Aorta (tissue), 5 donors: ENCODE measurements around the gene RAD23B. TPM values are rescaled to one million over a fixed set of nuclear protein-coding genes. Genes with fewer than 3 reads are reported as not detected.

Experiments
- ATAC-seq: fragments of 200-7000 bp; cut with Tn5 transposase; one replicate; pipeline ENCODE4 v1.9.1; 2022; ENCODE audit warnings: moderate library complexity; ENCODE audit not compliant: low FRiP score
- DNase-seq, 2 donors: peaks; one replicate each; pipeline ENCODE4 v3.0.0-alpha.2; 2020
- H3K27ac ChIP-seq, 2 donors: one replicate each; pipeline ENCODE4 v1.5.1; 2013; ENCODE audit warnings: low read length in 2 of 2, mild to moderate bottlenecking in 2 of 2, moderate library complexity in 2 of 2, control low read depth in 1 of 2, inconsistent platforms in 1 of 2, low read depth in 1 of 2
- H3K27me3 ChIP-seq, 2 donors: one replicate each; pipeline ENCODE4 v1.6.1; 2013; ENCODE audit warnings: control low read depth in 1 of 2, low read length in 1 of 2, mild to moderate bottlenecking in 1 of 2, moderate library complexity in 1 of 2; ENCODE audit not compliant: insufficient read depth in 2 of 2, control insufficient read depth in 1 of 2
- H3K36me3 ChIP-seq, 2 donors: one replicate each; pipeline ENCODE4 v1.6.1; 2013; ENCODE audit warnings: control low read depth in 1 of 2, low read length in 1 of 2, mild to moderate bottlenecking in 1 of 2; ENCODE audit not compliant: insufficient read depth in 2 of 2, control insufficient read depth in 1 of 2
- H3K4me1 ChIP-seq, 2 donors: one replicate each; pipeline ENCODE4 v1.6.1; 2013; ENCODE audit warnings: low read length in 2 of 2, control low read depth in 1 of 2, mild to moderate bottlenecking in 1 of 2, moderate library complexity in 1 of 2; ENCODE audit not compliant: insufficient read depth in 2 of 2, control insufficient read depth in 1 of 2
- H3K4me3 ChIP-seq, 2 donors: one replicate each; pipeline ENCODE4 v1.5.1; 2013; ENCODE audit warnings: low read length in 2 of 2, control low read depth in 1 of 2, mild to moderate bottlenecking in 1 of 2
- H3K9me3 ChIP-seq: one replicate; pipeline ENCODE4 v1.6.1; 2013; ENCODE audit warnings: mild to moderate bottlenecking, low read length; ENCODE audit not compliant: control insufficient read depth
- WGBS, 2 donors: extraction: QIAGEN DNeasy Blood & Tissue Kit; methylation state at CpG; one replicate each; pipeline ENCODE4 v1.1.7; 2013; 5-methylcytosine and 5-hydroxymethylcytosine counted together
- intact Hi-C, 2 donors: fragments of 100-400 bp; cut with DNase I; formaldehyde crosslinking; loops; one replicate each; pipeline versions ENCODE4 v1.14.2 to v1.15.0; 2022
- polyA plus RNA-seq, 2 donors: library from polyadenylated mRNA; stranded (reverse); fragments of 200-250 nt; gene quantifications; one replicate each; pipeline ENCODE4 v1.2.3, GENCODE V29; 2013
- total RNA-seq, 2 donors: library from RNA; stranded (reverse); fragmentation: NEBNext Ultra II Directional; extraction: Animal tissue kit (Norgen Biotek cat#: 25700); gene quantifications; one replicate each; pipeline ENCODE4 v1.2.1, GENCODE V29; 2021
- donor health status: healthy with polysubstance abuse.
- donor health status: Bipolar disorder and iron deficiency.
- donor health status: DM: no; HTN: no; CAD: no.
- donor health status: DM: no; HTN: no; CAD: no.
- donor health status: DM: yes; HTN: yes; CAD: no.

RAD23B gene
- total and polyA plus RNA-seq, 4 donors, result 28.2 to 78.4 (median 59.1) TPM

DNA sequence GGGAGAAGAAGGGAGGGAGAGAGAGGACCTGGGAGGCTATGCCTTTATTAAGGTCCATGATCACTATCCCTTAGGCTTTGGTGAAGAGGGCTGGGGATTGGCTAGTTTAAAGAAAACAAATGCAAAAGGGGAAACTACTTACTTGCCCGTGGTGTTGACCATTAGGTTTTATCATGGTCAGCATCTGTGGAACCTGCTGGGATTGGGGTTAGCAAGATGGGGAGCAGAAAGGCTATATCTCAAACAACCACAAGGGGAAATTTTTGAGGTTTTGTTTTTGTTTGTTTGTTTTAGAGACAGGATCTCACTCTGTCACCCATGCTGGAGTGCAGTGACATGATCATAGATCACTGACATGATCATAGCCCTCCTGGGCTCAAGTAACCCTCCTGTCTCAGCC, 9.0 kb upstream of the RAD23B start:
- Histone ChIP-seq H3K9me3 (no peaks in the 10 kb centered on the region), H3K4me3 (no peak overlapping the region), H3K4me1 (no peaks in the 10 kb centered on the region), H3K36me3 (no peaks in the 10 kb centered on the region), H3K27me3 (peaks cover 0 to 4% of the 10 kb centered on the region in 2 donors), H3K27ac (no peak overlapping the region)
- DNase-seq (no peak), ATAC-seq (no peak)
- intact Hi-C loops, result no loop called here
- WGBS, 2 donors, result 69 to 74% methylated on average over 1 of the region's 1 CpG

DNA sequence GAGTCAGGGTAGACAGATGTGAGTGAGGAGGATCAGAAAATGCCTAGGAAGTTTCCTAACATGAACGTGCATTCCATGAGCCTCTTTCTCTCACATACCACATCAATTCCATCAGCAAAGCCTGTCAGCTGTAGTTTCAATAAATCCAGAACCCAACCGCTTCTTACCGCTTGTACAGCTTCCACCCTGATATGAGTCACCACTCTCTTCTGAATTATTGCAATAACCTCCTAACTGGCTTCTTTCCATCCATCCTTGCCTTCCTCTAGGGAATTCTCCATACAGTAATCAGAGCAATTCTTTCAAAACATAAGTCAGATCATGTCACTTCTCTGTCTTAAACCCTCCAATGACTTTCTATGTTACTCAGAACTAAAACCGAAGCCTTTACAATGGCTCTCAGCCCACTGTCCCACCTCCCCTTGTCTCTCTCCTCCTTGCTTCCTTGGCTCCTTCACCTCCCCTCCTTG, 8.1 kb upstream of the RAD23B start:
- DNase-seq (no peak), ATAC-seq (peak; percentile 50)
- intact Hi-C loops, result no loop called here
- Histone ChIP-seq H3K9me3 (no peaks in the 10 kb centered on the region), H3K36me3 (no peaks in the 10 kb centered on the region), H3K4me3 (no peak overlapping the region), H3K27ac (no peak overlapping the region), H3K4me1 (no peaks in the 10 kb centered on the region), H3K27me3 (peaks cover 0 to 4% of the 10 kb centered on the region in 2 donors)
- WGBS, 2 donors, result 13 to 15% methylated on average over 4 of the region's 4 CpGs

DNA sequence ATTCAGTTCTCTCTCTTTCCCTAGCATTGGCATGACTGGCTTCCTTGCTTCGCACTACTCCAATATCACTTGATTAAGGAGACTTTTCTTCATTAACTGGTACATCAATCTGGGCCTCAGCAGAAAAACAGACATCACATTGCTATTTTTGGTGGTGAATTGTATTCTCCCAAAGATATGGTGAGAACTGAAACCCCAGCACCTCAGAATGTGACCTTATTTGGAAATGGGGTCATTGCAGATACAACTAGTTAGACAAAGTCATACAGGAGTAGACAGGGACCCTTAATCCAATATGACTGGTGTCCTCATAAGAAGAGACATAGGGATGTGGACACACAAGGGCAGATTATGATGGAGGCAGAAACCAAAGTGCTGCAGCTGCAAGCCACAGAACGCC, 7.5 kb upstream of the RAD23B start:
- Histone ChIP-seq H3K4me3 (no peak overlapping the region), H3K9me3 (no peaks in the 10 kb centered on the region), H3K27ac (no peak overlapping the region), H3K27me3 (peaks cover 0 to 2% of the 10 kb centered on the region in 2 donors), H3K4me1 (no peaks in the 10 kb centered on the region), H3K36me3 (no peaks in the 10 kb centered on the region)
- DNase-seq, result no peak
- no peak for ATAC-seq
- whole genome bisulfite sequencing, 2 donors, result 87 to 96% methylated on average over 2 of the region's 2 CpGs
- intact Hi-C loops, result no loop called here

DNA sequence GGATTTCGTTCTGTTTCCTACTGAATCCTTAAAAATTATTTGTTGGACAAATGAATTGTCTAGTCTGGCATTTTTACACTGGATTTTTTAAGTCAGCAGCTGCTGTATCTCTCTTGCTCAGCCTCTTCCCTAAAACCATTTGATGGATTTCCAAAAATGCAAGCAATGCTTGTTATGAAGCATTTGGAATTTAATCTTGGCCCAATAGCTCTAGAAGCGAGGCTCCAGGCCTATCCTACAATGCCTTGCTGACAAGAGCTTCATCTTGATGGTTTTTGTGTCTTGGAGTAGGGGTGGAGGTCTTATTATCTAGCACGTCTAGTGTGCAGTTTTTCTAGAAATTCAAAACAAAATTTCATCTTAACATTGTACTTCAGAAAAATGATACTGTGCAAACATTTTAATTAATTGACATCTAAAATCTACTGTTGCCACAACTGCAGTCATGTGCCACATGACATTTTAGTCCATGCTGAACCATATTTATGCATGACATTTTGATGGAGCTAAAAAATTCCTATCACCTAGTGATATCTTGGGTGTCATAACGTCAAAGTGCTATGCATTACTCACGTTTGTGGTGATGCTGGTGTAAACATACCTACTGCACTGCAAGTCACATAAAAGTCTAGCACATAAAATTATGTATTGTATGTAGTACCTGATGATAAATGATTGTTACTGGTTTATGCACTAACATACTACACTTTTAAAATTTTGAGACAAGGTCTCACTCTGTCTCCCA, 5.9 kb upstream of the RAD23B start:
- no peaks in the 10 kb centered on the region for H3K36me3 ChIP-seq
- H3K9me3 ChIP-seq, result no peaks in the 10 kb centered on the region
- H3K27ac ChIP-seq, result no peak overlapping the region
- no peaks in the 10 kb centered on the region for H3K4me1 ChIP-seq
- H3K4me3 ChIP-seq, result no peak overlapping the region
- DNase-seq (no peak), ATAC-seq (no peak)
- H3K27me3 ChIP-seq, result no peaks in the 10 kb centered on the region
- intact Hi-C loops, result no loop called here
- WGBS, 2 donors, result 75 to 77% methylated on average over 5 of the region's 5 CpGs

DNA sequence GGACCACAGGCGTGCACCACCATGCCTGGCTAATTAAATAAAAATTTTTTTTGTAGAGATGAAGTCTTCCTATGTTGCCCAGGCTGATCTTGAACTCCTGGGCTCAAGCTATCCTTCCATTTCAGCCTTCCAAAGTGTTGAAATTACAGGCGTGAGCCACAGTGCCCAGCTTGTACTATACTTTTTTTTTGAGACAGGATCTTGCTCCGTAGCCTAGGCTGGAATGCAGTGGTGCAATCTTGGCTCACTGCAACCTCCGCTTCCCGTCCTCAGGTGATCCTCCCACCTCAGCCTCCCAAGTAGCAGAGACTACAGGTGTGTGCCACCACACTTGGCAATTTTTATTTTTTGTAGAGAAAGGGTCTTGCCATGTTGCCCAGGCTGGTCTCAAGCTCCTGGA, 5.3 kb upstream of the RAD23B start:
- Histone ChIP-seq H3K4me1 (no peaks in the 10 kb centered on the region), H3K9me3 (no peaks in the 10 kb centered on the region), H3K27ac (no peak overlapping the region), H3K4me3 (no peak overlapping the region), H3K27me3 (no peaks in the 10 kb centered on the region), H3K36me3 (no peaks in the 10 kb centered on the region)
- no peak for DNase-seq
- intact Hi-C loops, result no loop called here
- no peak for ATAC-seq
- WGBS, 2 donors, result 95 to 98% methylated on average over 5 of the region's 5 CpGs

DNA sequence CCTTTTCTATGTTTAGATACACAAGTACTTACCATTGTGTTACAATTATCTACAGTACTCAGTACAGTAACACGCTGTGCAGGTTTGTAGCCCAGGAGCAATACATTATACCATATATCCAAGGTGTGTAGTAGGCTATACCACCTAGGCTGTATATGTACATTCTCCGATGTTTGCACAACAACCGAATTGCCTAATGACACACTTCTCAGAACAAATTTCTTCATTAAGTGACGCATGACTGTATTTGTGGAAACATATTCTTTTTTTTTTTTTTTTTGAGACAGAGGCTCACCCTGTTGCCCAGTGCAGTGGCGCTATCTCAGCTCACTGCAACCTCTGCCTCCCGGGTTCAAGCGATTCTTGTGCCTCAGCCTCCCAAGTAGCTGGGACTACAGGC, 4.0 kb upstream of the RAD23B start:
- no peak for ATAC-seq
- 95 to 97% methylated on average over 7 of the region's 7 CpGs for WGBS, 2 donors

DNA sequence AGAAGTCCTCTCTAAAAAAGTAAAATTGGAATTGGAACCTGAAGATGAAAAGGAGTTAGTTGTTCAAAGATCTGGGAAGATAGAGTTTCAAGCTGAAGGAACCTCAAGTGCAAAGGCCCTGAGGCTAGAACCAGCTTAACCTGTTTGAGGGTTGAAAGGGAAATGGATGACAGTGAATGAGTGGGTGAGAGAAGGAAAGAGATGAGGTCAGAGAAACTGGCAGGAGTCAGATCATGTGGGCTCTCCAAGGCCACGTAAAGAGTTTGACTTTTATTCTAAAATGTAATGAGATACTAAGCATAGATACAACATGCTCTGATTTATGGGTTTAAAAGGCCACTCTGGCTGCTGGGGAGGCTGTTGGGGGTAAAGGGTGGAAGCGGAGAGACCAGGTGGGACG, 2.5 kb upstream of the RAD23B start:
- WGBS, 2 donors, result 94 to 95% methylated on average over 3 of the region's 3 CpGs
- Histone ChIP-seq H3K4me3 (no peak overlapping the region), H3K36me3 (no peaks in the 10 kb centered on the region), H3K9me3 (no peaks in the 10 kb centered on the region), H3K27me3 (no peaks in the 10 kb centered on the region), H3K27ac (no peak overlapping the region), H3K4me1 (no peaks in the 10 kb centered on the region)
- ATAC-seq, result no peak
- no peak for DNase-seq
- intact Hi-C loops, result no loop called here

More for the DNA sequence above, 4.0 kb upstream of the RAD23B start:
- Histone ChIP-seq H3K27me3 (no peaks in the 10 kb centered on the region), H3K4me1 (no peaks in the 10 kb centered on the region), H3K36me3 (no peaks in the 10 kb centered on the region), H3K27ac (no peak overlapping the region), H3K9me3 (no peaks in the 10 kb centered on the region), H3K4me3 (no peak overlapping the region)
- intact Hi-C loops, result no loop called here
- DNase-seq, result no peak

DNA sequence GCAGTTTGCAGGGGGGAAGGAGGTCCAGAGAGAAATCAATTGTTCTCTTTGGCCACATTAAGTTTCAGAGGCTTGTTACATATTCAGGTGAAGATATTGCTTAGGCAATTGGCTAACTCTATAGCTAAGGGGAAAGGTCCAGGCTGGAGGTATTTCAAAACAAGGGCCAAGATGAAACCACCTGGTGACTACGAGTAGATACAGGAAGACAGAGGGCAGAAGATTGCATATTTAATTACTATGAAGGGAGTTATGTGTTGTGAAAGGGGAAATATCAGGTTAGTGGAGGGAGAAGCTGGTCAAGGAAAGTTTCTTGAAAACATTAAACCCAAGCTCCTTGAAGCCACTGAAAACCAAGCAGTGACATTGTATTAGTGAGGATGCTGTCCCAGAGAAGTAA, 1.9 kb upstream of the RAD23B start:
- H3K4me1 ChIP-seq, result no peaks in the 10 kb centered on the region
- no peaks in the 10 kb centered on the region for H3K36me3 ChIP-seq
- intact Hi-C loops, result no loop called here
- H3K9me3 ChIP-seq, result no peaks in the 10 kb centered on the region
- no peak overlapping the region for H3K27ac ChIP-seq
- DNase-seq, result no peak
- 75 to 81% methylated on average over 1 of the region's 1 CpG for WGBS, 2 donors
- ATAC-seq, result no peak
- H3K27me3 ChIP-seq, result no peaks in the 10 kb centered on the region
- H3K4me3 ChIP-seq, result no peak overlapping the region

DNA sequence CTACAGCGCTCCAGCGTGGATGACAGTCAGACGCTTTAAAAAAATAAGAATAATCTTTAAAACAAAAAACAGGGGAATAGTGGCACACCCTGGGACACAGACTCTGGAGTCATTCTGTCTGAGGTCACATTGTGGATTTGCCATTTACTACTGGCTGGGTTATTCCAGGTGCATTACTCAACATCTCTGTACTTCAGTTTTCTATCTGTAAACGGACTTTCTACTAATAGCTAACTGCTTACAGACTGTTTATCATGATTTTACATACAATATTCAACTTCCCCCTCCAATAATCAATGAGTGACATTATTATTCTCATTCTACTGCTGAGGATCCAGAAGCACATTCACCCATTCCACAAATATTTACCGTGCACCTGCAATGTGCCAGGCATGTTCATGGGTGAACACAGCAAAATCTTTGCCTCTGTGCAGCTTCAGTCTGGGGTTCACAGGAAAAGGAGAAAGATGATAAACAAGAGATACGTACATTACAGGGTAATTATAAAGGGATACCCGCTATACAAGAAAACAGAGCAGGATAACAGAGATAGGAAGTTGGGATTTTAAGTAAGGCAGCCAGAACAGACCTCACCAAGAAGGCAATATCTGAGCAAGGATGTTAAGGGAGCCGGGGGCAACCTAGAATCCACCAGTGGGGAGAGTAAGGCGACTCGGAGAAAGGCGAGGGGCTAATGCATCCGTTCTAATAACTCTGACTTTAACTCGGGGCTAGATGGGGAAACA, 984 bp upstream of the RAD23B start:
- ATAC-seq, result no peak
- H3K9me3 ChIP-seq, result no peaks in the 10 kb centered on the region
- intact Hi-C loops, result no loop called here
- H3K27ac ChIP-seq, result peak overlapping the region in 1 of 2 donors; percentile 10
- 27 to 29% methylated on average over 13 of the region's 13 CpGs for WGBS, 2 donors
- no peaks in the 10 kb centered on the region for H3K27me3 ChIP-seq
- no peaks in the 10 kb centered on the region for H3K4me1 ChIP-seq
- no peaks in the 10 kb centered on the region for H3K36me3 ChIP-seq
- H3K4me3 ChIP-seq, result peak overlapping the region; percentile 12 to 54
- no peak for DNase-seq
